Fibroblast of villous mesenchyme (primary cell): ENCODE measurements around the gene PIK3IP1. TPM values are rescaled to one million over a fixed set of nuclear protein-coding genes. Genes with fewer than 3 reads are reported as not detected.

Source experiments
- DNase-seq: peaks from one replicate; pipeline ENCODE4 v3.0.0-alpha.2; 2010; ENCODE audit warnings: low read depth
- H3K4me3 ChIP-seq: 2 replicates; pipeline ENCODE4 v1.5.1; 2011; ENCODE audit warnings: low read depth, mild to moderate bottlenecking, low read length
- small RNA-seq: library from RNA; depleted of rRNA; stranded (forward); fragments of <200 nt; gene quantifications from one replicate; pipeline ENCODE3, GENCODE V24; 2012
- total RNA-seq: library from RNA; depleted of rRNA; stranded (reverse); fragments of >200 nt; gene quantifications from 2 replicates; pipeline ENCODE4 v1.2.3, GENCODE V29; 2012
- TF ChIP-seq, protein P1 (sequence below): IDR thresholded peaks from 2 replicates; pipeline ENCODE4 v1.5.1; 2012; ENCODE audit warnings: low read depth, mild to moderate bottlenecking, low read length; ENCODE audit not compliant: insufficient read depth

Gene PIK3IP1
- total RNA-seq, 1 donor, result 11.2 TPM

DNA sequence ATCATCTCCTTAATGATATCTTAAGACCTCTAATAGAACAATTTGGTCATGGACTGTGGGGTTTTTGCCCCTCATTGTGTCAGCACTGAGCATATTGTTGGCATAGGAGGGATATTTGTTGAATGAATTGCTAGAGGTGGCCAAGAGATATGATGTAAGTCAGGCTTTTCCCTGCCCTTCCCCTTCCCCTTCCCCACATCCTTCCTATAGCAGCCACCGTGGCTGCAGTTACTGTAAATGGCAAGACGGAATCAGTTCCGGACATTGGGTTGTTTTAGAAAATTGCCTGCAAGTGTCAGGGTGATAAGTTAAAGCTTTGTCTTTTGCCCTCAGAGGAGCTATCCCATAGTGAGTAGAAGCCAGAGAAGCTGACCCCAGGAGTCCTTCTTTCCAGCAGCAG, 57.2 kb downstream of the PIK3IP1 start:
- no peak for DNase-seq
- no peak overlapping the region for H3K4me3 ChIP-seq
- TF ChIP-seq, protein P1, sequence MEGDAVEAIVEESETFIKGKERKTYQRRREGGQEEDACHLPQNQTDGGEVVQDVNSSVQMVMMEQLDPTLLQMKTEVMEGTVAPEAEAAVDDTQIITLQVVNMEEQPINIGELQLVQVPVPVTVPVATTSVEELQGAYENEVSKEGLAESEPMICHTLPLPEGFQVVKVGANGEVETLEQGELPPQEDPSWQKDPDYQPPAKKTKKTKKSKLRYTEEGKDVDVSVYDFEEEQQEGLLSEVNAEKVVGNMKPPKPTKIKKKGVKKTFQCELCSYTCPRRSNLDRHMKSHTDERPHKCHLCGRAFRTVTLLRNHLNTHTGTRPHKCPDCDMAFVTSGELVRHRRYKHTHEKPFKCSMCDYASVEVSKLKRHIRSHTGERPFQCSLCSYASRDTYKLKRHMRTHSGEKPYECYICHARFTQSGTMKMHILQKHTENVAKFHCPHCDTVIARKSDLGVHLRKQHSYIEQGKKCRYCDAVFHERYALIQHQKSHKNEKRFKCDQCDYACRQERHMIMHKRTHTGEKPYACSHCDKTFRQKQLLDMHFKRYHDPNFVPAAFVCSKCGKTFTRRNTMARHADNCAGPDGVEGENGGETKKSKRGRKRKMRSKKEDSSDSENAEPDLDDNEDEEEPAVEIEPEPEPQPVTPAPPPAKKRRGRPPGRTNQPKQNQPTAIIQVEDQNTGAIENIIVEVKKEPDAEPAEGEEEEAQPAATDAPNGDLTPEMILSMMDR, result no peak

DNA sequence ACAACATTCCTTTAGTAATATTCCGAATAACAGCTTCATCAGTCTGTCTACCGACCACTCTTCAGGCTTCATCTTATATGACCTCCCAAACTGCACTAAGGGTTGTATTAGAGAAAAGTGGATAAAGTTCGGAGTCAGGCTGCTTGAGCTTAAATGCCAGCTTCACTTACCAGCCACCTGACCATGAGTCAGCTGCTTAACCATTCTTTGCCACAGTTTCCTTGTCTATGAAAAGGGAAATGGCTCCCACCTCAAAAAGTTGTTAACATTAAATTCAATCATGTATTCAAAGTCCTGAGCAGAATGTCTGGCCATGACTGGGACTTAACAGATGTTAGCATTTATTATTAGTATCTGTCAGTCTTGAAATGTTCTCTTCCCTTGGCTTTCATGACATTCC, 59.3 kb downstream of the PIK3IP1 start:
- no peak overlapping the region for H3K4me3 ChIP-seq
- TF ChIP-seq, protein P1, result no peak
- DNase-seq, result no peak

Small RNAs within 50 kb of the gene (small RNA-seq; reads per million reads assigned to genes)
- gene RNA5SP496, result not detected

Other genes starting within 250 kb of the PIK3IP1 start
- 75.7 and 94.1 TPM in 2 replicates for gene SMTN, start 211.2 kb downstream of the PIK3IP1 start, total RNA-seq
- gene SELENOM, start 184.9 kb downstream of the PIK3IP1 start, total RNA-seq, result 152 and 155 TPM in 2 replicates
- 0.43 and 0.97 TPM in 2 replicates for gene INPP5J, start 169.5 kb downstream of the PIK3IP1 start, total RNA-seq
- gene PLA2G3, start 152.0 kb downstream of the PIK3IP1 start, total RNA-seq, result 0.32 and 0.43 TPM in 2 replicates
- gene RNF185, start 132.3 kb downstream of the PIK3IP1 start, total RNA-seq, result 34.5 and 35.0 TPM in 2 replicates
- 50.1 and 50.3 TPM in 2 replicates for gene LIMK2, start 80.2 kb downstream of the PIK3IP1 start, total RNA-seq
- 15.1 and 19.0 TPM in 2 replicates for gene PATZ1, start 53.9 kb upstream of the PIK3IP1 start, total RNA-seq
- gene DRG1, start 107.1 kb upstream of the PIK3IP1 start, total RNA-seq, result 75.4 and 92.8 TPM in 2 replicates
- gene EIF4ENIF1, start 197.4 kb upstream of the PIK3IP1 start, total RNA-seq, result 13.5 and 25.0 TPM in 2 replicates
- gene SFI1, start 204.0 kb upstream of the PIK3IP1 start, total RNA-seq, result 15.5 and 17.1 TPM in 2 replicates